Measurements from ENCODE around the gene CYBRD1.
"Not testable (repeated sequence)": the region's sequence is repeated elsewhere in the genome, so short reads cannot be mapped to it uniquely, and the experiment has no call there.

The CYBRD1 gene

GRCh38 chr2:171522052-171522787, at the start of gene CYBRD1:
Gene CYBRD1, plus strand, starts transcription at chr2:171522474. Its CDS starts 72 bp downstream, at chr2:171522546.
- in situ Hi-C loops (cut with HindIII; ENCODE audit: low sequenced_read_pairs): no loop called here

GRCh38 chr2:171475979-171476378, 46.3 kb upstream of the CYBRD1 start:
- in situ Hi-C loops (cut with HindIII; ENCODE audit: low sequenced_read_pairs): no loop called here

- in situ Hi-C loops (cut with HindIII; ENCODE audit: low sequenced_read_pairs): no loop called here
These were observed 43.9 kb upstream of the CYBRD1 start for GRCh38 chr2:171478345-171478744.

- in situ Hi-C loops (cut with HindIII; ENCODE audit: low sequenced_read_pairs): no loop called here
These were observed 43.0 kb upstream of the CYBRD1 start for GRCh38 chr2:171479154-171479814.

- in situ Hi-C loops (cut with HindIII; ENCODE audit: low sequenced_read_pairs): no loop called here
These were observed 41.4 kb upstream of the CYBRD1 start for GRCh38 chr2:171480908-171481307.

GRCh38 chr2:171482308-171482707, 40.0 kb upstream of the CYBRD1 start:
- in situ Hi-C loops (cut with HindIII; ENCODE audit: low sequenced_read_pairs): no loop called here

- in situ Hi-C loops (cut with HindIII; ENCODE audit: low sequenced_read_pairs): no loop called here
These were observed 39.4 kb upstream of the CYBRD1 start for GRCh38 chr2:171482877-171483276.

- in situ Hi-C loops (cut with HindIII; ENCODE audit: low sequenced_read_pairs): no loop called here
These were observed 38.5 kb upstream of the CYBRD1 start for GRCh38 chr2:171483793-171484192.

- in situ Hi-C loops (cut with HindIII; ENCODE audit: low sequenced_read_pairs): no loop called here
These were observed 37.2 kb upstream of the CYBRD1 start for GRCh38 chr2:171485116-171485515.

- in situ Hi-C loops (cut with HindIII; ENCODE audit: low sequenced_read_pairs): no loop called here
These were observed 35.1 kb upstream of the CYBRD1 start for GRCh38 chr2:171487201-171487600.

- in situ Hi-C loops (cut with HindIII; ENCODE audit: low sequenced_read_pairs): no loop called here
These were observed 34.4 kb upstream of the CYBRD1 start for GRCh38 chr2:171487803-171488259.

GRCh38 chr2:171490577-171490976, 31.7 kb upstream of the CYBRD1 start:
- in situ Hi-C loops (cut with HindIII; ENCODE audit: low sequenced_read_pairs): loop anchor here (5.0 kb wide), 1 partner anchor 57 kb away; no protein-coding TSS in a partner anchor

- in situ Hi-C loops (cut with HindIII; ENCODE audit: low sequenced_read_pairs): loop anchor here (5.0 kb wide), 1 partner anchor 56 kb away; no protein-coding TSS in a partner anchor
These were observed 31.0 kb upstream of the CYBRD1 start for GRCh38 chr2:171491292-171491691.

GRCh38 chr2:171492664-171493063, 29.6 kb upstream of the CYBRD1 start:
- in situ Hi-C loops (cut with HindIII; ENCODE audit: low sequenced_read_pairs): loop anchor here (5.0 kb wide), 1 partner anchor 55 kb away; no protein-coding TSS in a partner anchor

- in situ Hi-C loops (cut with HindIII; ENCODE audit: low sequenced_read_pairs): not testable (repeated sequence)
These were observed 24.6 kb upstream of the CYBRD1 start for GRCh38 chr2:171497664-171498063.

GRCh38 chr2:171505374-171505773, 16.9 kb upstream of the CYBRD1 start:
- in situ Hi-C loops (cut with HindIII; ENCODE audit: low sequenced_read_pairs): no loop called here

GRCh38 chr2:171509945-171510731, 12.1 kb upstream of the CYBRD1 start:
- in situ Hi-C loops (cut with HindIII; ENCODE audit: low sequenced_read_pairs): loop anchor here (5.0 kb wide), 1 partner anchor 48 kb away; no protein-coding TSS in a partner anchor

- in situ Hi-C loops (cut with HindIII; ENCODE audit: low sequenced_read_pairs): loop anchor here (5.0 kb wide), 1 partner anchor 50 kb away; no protein-coding TSS in a partner anchor
These were observed 10.3 kb upstream of the CYBRD1 start for GRCh38 chr2:171512014-171512413.

GRCh38 chr2:171512683-171513195, 9.5 kb upstream of the CYBRD1 start:
- in situ Hi-C loops (cut with HindIII; ENCODE audit: low sequenced_read_pairs): loop anchor here (5.0 kb wide), 1 partner anchor 50 kb away; no protein-coding TSS in a partner anchor

- in situ Hi-C loops (cut with HindIII; ENCODE audit: low sequenced_read_pairs): loop anchor here (5.0 kb wide), 1 partner anchor 51 kb away; no protein-coding TSS in a partner anchor
These were observed 8.5 kb upstream of the CYBRD1 start for GRCh38 chr2:171513719-171514160.

All from endothelial cell of hepatic sinusoid (primary cell).